Measurements from ENCODE around the gene ALG11. TPM values are rescaled to one million over a fixed set of nuclear protein-coding genes. Genes with fewer than 3 reads are reported as not detected.

ALG11 gene
- total RNA-seq, 2 experiments from 2014 or later = 25.8 to 26.8 TPM

GRCh38 chr13:51995677-51996551, 16.3 kb upstream of the ALG11 start:
- ChIA-PET POLR2A (no interaction called here), CTCF (no interaction called here)

GRCh38 chr13:51996641-51997040, 15.6 kb upstream of the ALG11 start:
- ChIA-PET POLR2A (no interaction called here), CTCF (no interaction called here)

- POLR2A ChIA-PET = no interaction called here
- CTCF ChIA-PET = no interaction called here
Measured at GRCh38 chr13:51997186-51997585, 15.0 kb upstream of the ALG11 start.

GRCh38 chr13:51997641-51998330, 14.4 kb upstream of the ALG11 start:
- ChIA-PET POLR2A (no interaction called here), CTCF (no interaction called here)

GRCh38 chr13:51998723-51999509, 13.3 kb upstream of the ALG11 start:
- CTCF ChIA-PET = no interaction called here
- POLR2A ChIA-PET = no interaction called here

- CTCF ChIA-PET = no interaction called here
- POLR2A ChIA-PET = no interaction called here
Measured at GRCh38 chr13:51999510-51999911, 12.7 kb upstream of the ALG11 start.

- POLR2A ChIA-PET = no interaction called here
- CTCF ChIA-PET = no interaction called here
Measured at GRCh38 chr13:51999921-52000320, 12.3 kb upstream of the ALG11 start.

- ChIA-PET POLR2A (no interaction called here), CTCF (no interaction called here)
Measured at GRCh38 chr13:52001120-52001731, 11.0 kb upstream of the ALG11 start.

GRCh38 chr13:52002361-52002760, 9.8 kb upstream of the ALG11 start:
- CTCF ChIA-PET = interaction anchor here (1.0 kb wide), 1 partner anchor 126 kb away, joined by 4 read pairs; the partner anchor contains the start of gene NEK5
- POLR2A ChIA-PET = no interaction called here

GRCh38 chr13:52003541-52003940, 8.7 kb upstream of the ALG11 start:
- CTCF ChIA-PET = interaction anchor here (1.0 kb wide), 1 partner anchor 125 kb away, joined by 4 read pairs; the partner anchor contains the start of gene NEK5

GRCh38 chr13:52004511-52005170, 7.6 kb upstream of the ALG11 start:
- ChIA-PET POLR2A (no interaction called here), CTCF (no interaction called here)

More at GRCh38 chr13:52003541-52003940, 8.7 kb upstream of the ALG11 start:
- POLR2A ChIA-PET = no interaction called here

- ChIA-PET CTCF (no interaction called here), POLR2A (no interaction called here)
Measured at GRCh38 chr13:52005841-52006522, 6.2 kb upstream of the ALG11 start.

GRCh38 chr13:52006523-52007245, 5.5 kb upstream of the ALG11 start:
- ChIA-PET CTCF (no interaction called here), POLR2A (no interaction called here)

GRCh38 chr13:52009946-52010345, 2.3 kb upstream of the ALG11 start:
- POLR2A ChIA-PET = no interaction called here

GRCh38 chr13:52010890-52011631, 1.1 kb upstream of the ALG11 start, which contains the start of gene ATP7B:
ATP7B (minus strand) TSS chr13:52011450; CDS start chr13:52011337, 113 bp downstream.
- ChIA-PET CTCF (interaction anchor here (0.5 to 0.7 kb wide), 2 partner anchors 8 to 131 kb away, joined by 3 to 4 read pairs; no protein-coding TSS in a partner anchor), POLR2A (no interaction called here)

More at GRCh38 chr13:52009946-52010345, 2.3 kb upstream of the ALG11 start:
- CTCF ChIA-PET = no interaction called here

GRCh38 chr13:52012512-52012836, 276 bp downstream of the ALG11 start:
- ChIA-PET POLR2A (no interaction called here), CTCF (interaction anchor here (1.1 to 1.3 kb wide), 2 partner anchors 115 to 198 kb away, joined by 3 to 4 read pairs; no protein-coding TSS in a partner anchor)

- ChIA-PET POLR2A (no interaction called here), CTCF (no interaction called here)
Measured at GRCh38 chr13:52016296-52016695, 4.1 kb downstream of the ALG11 start.

- CTCF ChIA-PET = no interaction called here
- POLR2A ChIA-PET = no interaction called here
Measured at GRCh38 chr13:52020191-52020590, 8.0 kb downstream of the ALG11 start.
